BLaER1 treated with 17β-estradiol and CSF1 and Interleukin-3, amounts not matched to agents 10 nM and 100 nM (cell line): ENCODE results near the gene CBLC.

Source experiments
- H3K27ac ChIP-seq, 11 experiments: shearing (Covaris generic); formaldehyde crosslinking; 2 replicates each; pipeline ENCODE4 v1.8.1; 2022
- H3K27me3 ChIP-seq, 11 experiments: shearing (Covaris generic); formaldehyde crosslinking; 2 replicates each; pipeline ENCODE4 v1.8.1; 2022
- H3K36me3 ChIP-seq, 11 experiments: shearing (Covaris generic); formaldehyde crosslinking; 2 replicates each; pipeline ENCODE4 v1.8.1; 2022
- H3K4me1 ChIP-seq, 10 experiments: shearing (Covaris generic); formaldehyde crosslinking; 2 replicates each; pipeline ENCODE4 v1.8.1; 2022
- H3K4me2 ChIP-seq, 11 experiments: shearing (Covaris generic); formaldehyde crosslinking; 2 replicates each; pipeline ENCODE4 v1.8.1; 2022
- H3K4me3 ChIP-seq, 10 experiments: shearing (Covaris generic); formaldehyde crosslinking; 2 replicates each; pipeline ENCODE4 v1.8.1; 2022
- H3K9ac ChIP-seq, 11 experiments: shearing (Covaris generic); formaldehyde crosslinking; 2 replicates each; pipeline ENCODE4 v1.8.1; 2022
- H3K9me3 ChIP-seq, 11 experiments: shearing (Covaris generic); formaldehyde crosslinking; replicated peaks in 1 of 11; 2 replicates each; pipeline ENCODE4 v1.8.1; 2022
- H4K20me1 ChIP-seq, 11 experiments: shearing (Covaris generic); formaldehyde crosslinking; 2 replicates each; pipeline ENCODE4 v1.8.1; 2022
- Cebpa-rat ChIP-seq, 11 experiments: shearing (Covaris generic); IDR thresholded peaks; 2 replicates each; pipeline ENCODE4 v1.8.1; 2022

CBLC gene

DNA sequence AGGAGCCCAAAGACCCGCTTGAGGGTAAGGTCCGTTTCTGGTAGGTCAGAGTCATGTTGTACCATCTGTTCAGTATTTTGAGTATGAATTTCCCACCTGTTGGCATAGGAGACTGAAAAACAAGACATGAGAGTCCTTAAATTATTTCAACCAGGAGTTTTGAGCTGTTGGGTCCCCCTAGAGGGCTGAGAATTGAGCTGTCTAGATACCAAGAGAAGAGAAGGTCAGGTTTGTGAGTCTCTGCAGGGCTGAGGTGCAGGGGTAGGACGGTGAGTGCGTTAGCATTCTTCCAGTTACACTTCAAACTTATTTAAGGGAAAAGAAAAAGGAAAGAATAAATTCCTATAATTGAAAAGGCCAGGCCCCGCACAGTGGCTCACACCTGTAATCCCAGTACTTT is 5.0 kb downstream of the CBLC start:
- no peaks in the 10 kb centered on the region for H3K9me3 ChIP-seq
- H4K20me1 ChIP-seq = no peaks in the 10 kb centered on the region
- no peak for TF ChIP-seq Cebpa-rat (IDR thresholded peaks at IDR 0.05)
- peaks cover 5 to 14% (median 11%) of the 10 kb centered on the region in 10 experiments; a peak in 18 of 20 replicates for H3K4me1 ChIP-seq
- H3K4me2 ChIP-seq = no peak overlapping the region
- no peak overlapping the region for H3K9ac ChIP-seq
- no peak overlapping the region for H3K4me3 ChIP-seq
- H3K27ac ChIP-seq = no peak overlapping the region
- no peaks in the 10 kb centered on the region for H3K27me3 ChIP-seq
- H3K36me3 ChIP-seq = no peaks in the 10 kb centered on the region

DNA sequence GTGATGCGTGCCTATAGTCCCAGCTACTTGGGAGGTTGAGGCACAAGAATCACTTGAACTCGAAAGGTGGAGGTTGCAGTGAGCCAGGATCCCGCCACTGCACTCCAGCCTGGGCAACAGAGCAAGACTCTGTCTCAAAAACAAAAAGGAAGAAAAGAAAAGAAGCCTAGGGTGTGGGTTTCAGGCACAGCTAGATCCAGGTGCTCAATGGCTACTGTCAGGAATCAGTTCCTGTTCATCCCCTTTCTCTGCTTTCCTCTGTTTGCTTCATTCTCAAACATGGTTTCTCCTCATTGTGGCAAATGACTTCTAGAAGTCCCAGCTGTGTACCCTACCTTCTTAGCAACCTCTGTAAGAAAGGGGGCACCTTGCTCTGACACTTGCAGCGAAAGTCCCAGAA is 5.9 kb downstream of the CBLC start:
- H3K4me2 ChIP-seq = peak overlapping the region in 8 of 11 experiments; percentile 48 to 89 (median 65); a peak in 8 of 22 replicates
- no peaks in the 10 kb centered on the region for H4K20me1 ChIP-seq
- H3K9me3 ChIP-seq = no peaks in the 10 kb centered on the region
- H3K36me3 ChIP-seq = no peaks in the 10 kb centered on the region
- no peak for TF ChIP-seq Cebpa-rat (IDR thresholded peaks at IDR 0.05)
- no peak overlapping the region for H3K27ac ChIP-seq
- no peak overlapping the region for H3K4me3 ChIP-seq
- H3K9ac ChIP-seq = no peak overlapping the region
- H3K27me3 ChIP-seq = no peaks in the 10 kb centered on the region
- peaks cover 5 to 14% (median 11%) of the 10 kb centered on the region in 10 experiments; a peak in 18 of 20 replicates for H3K4me1 ChIP-seq

DNA sequence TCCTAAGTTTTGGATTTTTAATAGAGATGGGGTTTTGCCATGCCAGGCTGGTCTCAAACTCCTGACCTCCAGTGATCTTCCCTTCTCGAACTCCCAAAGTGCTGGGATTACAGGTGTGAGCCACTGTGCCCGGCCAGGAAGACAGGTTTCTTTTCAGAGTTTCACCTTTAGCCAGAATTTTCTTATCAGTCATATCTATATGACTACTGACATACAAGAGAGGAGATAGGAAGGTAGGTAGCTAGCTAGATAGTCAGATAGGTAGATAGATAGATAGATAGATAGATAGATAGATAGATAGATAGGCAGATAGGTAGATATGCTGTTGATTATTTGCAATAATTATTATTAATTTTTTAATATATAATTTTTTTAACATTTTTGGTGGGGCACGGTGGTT is 7.6 kb downstream of the CBLC start:
- Histone ChIP-seq H3K27me3 (no peaks in the 10 kb centered on the region), H3K36me3 (no peaks in the 10 kb centered on the region), H3K9ac (no peak overlapping the region), H4K20me1 (no peaks in the 10 kb centered on the region), H3K4me2 (no peak overlapping the region), H3K4me1 (peaks cover 5 to 16% (median 12%) of the 10 kb centered on the region in 10 experiments; a peak in 18 of 20 replicates), H3K4me3 (no peak overlapping the region), H3K9me3 (no peaks in the 10 kb centered on the region), H3K27ac (no peak overlapping the region)
- TF ChIP-seq Cebpa-rat (IDR thresholded peaks at IDR 0.05) = no peak

DNA sequence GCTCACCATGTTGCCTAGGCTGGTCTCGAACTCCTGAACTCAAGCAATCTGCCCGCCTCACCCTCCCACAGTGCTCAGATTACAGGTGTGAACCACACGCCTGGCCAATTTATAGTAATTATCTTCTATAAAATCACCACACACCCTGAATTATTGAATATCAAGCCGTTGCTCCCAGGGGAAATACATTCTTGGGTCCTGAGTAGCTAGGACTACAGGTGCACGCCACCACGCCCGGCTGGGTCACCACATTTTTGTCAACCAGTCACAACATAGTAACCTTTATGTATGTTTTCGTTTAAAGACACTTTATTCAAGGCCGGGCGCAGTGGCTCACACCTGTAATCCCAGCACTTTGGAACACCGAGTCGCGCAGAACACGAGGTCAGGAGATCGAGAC is 8.3 kb downstream of the CBLC start:
- H3K9me3 ChIP-seq = no peaks in the 10 kb centered on the region
- H4K20me1 ChIP-seq = no peaks in the 10 kb centered on the region
- no peak overlapping the region for H3K27ac ChIP-seq
- TF ChIP-seq Cebpa-rat (IDR thresholded peaks at IDR 0.05) = no peak
- no peak overlapping the region for H3K9ac ChIP-seq
- H3K36me3 ChIP-seq = no peaks in the 10 kb centered on the region
- H3K4me2 ChIP-seq = no peak overlapping the region
- H3K27me3 ChIP-seq = no peaks in the 10 kb centered on the region
- H3K4me3 ChIP-seq = no peak overlapping the region
- H3K4me1 ChIP-seq = peaks cover 5 to 18% (median 12%) of the 10 kb centered on the region in 10 experiments; a peak in 18 of 20 replicates

DNA sequence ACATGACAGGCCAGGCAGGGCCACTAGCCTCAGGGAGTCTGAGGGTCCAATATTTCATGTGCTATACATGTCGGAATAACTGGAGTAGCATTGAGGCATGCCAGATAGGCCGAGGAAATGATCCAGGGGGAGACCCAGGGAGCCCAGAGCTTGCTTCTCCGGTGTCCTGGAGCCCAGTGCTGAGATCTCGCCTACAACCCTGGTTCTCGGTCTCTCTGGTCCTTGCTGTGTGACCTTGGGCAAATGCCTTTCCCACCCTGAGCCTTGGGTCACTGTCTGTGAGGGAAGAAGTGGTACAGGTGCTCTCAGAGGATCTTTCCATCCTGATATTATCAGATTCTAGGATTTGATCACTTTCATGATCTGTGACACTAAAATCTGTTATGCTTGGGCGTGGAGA is 11.3 kb downstream of the CBLC start:
- H3K4me1 ChIP-seq = peaks cover 15 to 32% (median 28%) of the 10 kb centered on the region in 10 experiments
- no peak overlapping the region for H3K4me2 ChIP-seq
- no peak for TF ChIP-seq Cebpa-rat (IDR thresholded peaks at IDR 0.05)
- H3K9ac ChIP-seq = no peak overlapping the region
- H3K27me3 ChIP-seq = peaks cover 0 to 18% (median 0%) of the 10 kb centered on the region in 11 experiments; a peak in 7 of 22 replicates
- no peaks in the 10 kb centered on the region for H4K20me1 ChIP-seq
- H3K9me3 ChIP-seq = no peaks in the 10 kb centered on the region
- no peak overlapping the region for H3K4me3 ChIP-seq
- no peaks in the 10 kb centered on the region for H3K36me3 ChIP-seq
- no peak overlapping the region for H3K27ac ChIP-seq

DNA sequence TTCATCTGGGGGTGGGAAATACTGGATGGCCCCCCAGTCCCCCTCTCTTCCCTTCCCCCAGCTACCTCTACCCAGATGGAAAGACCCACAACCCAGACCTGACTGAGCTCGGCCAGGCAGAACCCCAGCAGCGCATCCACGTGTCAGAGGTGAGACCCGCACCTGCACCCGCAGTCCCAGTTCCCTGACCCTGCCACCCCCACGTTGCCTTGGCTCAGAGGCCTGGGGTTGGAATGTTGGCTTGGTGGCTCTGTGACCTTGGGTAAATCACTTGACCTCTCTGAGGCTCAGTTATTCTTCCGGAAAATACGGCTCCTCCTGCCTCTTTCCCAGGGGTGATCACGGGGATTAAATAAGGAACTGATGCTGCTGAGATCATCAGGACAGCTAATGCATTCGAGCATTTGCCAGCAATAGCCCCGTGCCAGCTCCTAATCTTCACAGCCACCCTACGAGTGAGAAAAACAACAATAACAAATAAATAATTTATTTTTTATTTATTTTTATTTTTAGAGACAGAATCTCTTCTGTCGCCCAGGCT is 12.3 kb downstream of the CBLC start:
- no peaks in the 10 kb centered on the region; a peak in 2 of 22 replicates for H3K9me3 ChIP-seq
- H3K27ac ChIP-seq = no peak overlapping the region
- no peaks in the 10 kb centered on the region for H4K20me1 ChIP-seq
- no peak overlapping the region for H3K9ac ChIP-seq
- no peak for TF ChIP-seq Cebpa-rat (IDR thresholded peaks at IDR 0.05)
- no peak overlapping the region for H3K4me3 ChIP-seq
- peaks cover 8 to 34% (median 29%) of the 10 kb centered on the region in 10 experiments for H3K4me1 ChIP-seq
- H3K4me2 ChIP-seq = peak overlapping the region in 1 of 11 experiments; percentile 26; a peak in 1 of 22 replicates
- peaks cover 0 to 18% (median 0%) of the 10 kb centered on the region in 11 experiments; a peak in 7 of 22 replicates for H3K27me3 ChIP-seq
- no peaks in the 10 kb centered on the region for H3K36me3 ChIP-seq

DNA sequence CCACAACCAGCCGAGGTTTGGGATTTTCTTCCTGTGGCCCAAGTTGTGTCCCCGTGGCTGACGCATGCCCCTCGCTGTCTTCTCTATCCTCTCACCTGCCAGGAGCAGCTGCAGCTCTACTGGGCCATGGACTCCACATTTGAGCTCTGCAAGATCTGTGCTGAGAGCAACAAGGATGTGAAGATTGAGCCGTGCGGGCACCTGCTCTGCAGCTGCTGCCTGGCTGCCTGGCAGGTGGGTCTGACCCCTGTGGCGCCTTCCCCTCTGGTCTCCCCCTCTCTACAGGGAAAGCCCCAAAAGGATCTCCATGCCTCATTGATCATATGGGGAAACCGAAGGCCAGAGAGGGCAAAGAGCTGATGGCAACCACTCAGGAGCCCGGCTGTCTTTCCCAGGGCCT is 14.6 kb downstream of the CBLC start:
- Histone ChIP-seq H3K36me3 (no peaks in the 10 kb centered on the region), H3K4me3 (no peak overlapping the region), H3K27ac (peak overlapping the region in 3 of 11 experiments; percentile 20 to 66 (median 59); a peak in 4 of 22 replicates), H3K9me3 (no peaks in the 10 kb centered on the region; a peak in 2 of 22 replicates), H3K4me1 (peaks cover 30 to 57% (median 51%) of the 10 kb centered on the region in 10 experiments), H4K20me1 (no peaks in the 10 kb centered on the region), H3K9ac (peak overlapping the region in 2 of 11 experiments; percentile 3 to 66; a peak in 1 of 22 replicates), H3K4me2 (peak overlapping the region in 9 of 11 experiments; percentile 54 to 93 (median 79); a peak in 18 of 22 replicates), H3K27me3 (peaks cover 0 to 18% (median 0%) of the 10 kb centered on the region in 11 experiments; a peak in 7 of 22 replicates)
- TF ChIP-seq Cebpa-rat (IDR thresholded peaks at IDR 0.05) = no peak

DNA sequence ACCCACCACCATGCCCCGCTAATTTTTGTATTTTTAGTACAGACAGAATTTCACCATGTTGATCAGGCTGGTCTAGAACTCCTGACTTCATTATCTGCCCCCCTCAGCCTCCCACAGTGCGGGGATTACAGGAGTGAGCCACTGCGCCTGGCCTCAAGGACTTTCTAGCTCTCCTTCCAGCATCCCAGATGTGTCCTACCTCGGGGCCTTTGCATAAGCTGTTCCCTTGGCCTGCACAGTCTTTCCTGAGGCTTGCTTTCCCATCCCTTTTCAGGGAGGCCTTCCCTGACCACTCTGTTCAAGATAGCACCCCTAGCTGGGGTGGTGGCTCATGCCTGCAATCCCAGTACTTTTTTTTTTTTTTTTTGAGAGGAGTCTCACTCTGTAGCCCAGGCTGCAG is 16.9 kb downstream of the CBLC start:
- Histone ChIP-seq H4K20me1 (no peaks in the 10 kb centered on the region), H3K4me3 (no peak overlapping the region), H3K4me2 (peak overlapping the region in 6 of 11 experiments; percentile 74 to 93 (median 80); a peak in 7 of 22 replicates), H3K9ac (no peak overlapping the region), H3K27ac (peak overlapping the region in 3 of 11 experiments; percentile 5 to 48 (median 9); a peak in 3 of 22 replicates), H3K27me3 (peaks cover 0 to 18% (median 0%) of the 10 kb centered on the region in 11 experiments; a peak in 7 of 22 replicates), H3K36me3 (no peaks in the 10 kb centered on the region), H3K4me1 (peaks cover 34 to 80% (median 75%) of the 10 kb centered on the region in 10 experiments), H3K9me3 (no peaks in the 10 kb centered on the region; a peak in 2 of 22 replicates)
- TF ChIP-seq Cebpa-rat (IDR thresholded peaks at IDR 0.05) = no peak

DNA sequence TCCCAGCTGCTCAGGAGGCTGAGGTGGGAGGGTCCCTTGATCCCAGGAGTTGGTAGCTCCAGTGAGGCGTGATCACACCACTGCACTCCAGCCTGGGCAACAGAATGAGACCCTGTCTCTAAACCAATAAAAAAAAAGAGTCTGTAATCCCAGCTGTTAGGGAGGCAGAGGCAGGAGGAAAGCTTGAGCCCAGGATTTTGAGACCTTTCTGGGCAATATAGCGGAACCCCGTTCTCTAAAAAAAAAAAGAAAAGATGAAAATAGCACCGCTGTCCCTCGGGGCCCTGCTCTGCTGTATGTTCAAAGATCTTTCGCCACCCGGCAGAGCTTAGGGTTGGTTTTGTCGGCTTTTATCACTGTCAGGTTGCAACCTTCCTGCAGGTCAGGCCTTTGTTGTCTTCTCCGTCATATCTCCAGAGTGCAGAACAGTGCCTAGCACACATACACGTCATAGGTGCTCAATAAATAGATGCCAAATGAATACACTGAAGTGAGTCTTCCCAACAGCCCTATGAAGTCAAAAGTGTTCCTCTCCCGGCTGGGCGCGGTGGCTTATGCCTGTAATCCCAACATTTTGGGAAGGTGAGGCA is 17.8 kb downstream of the CBLC start:
- Histone ChIP-seq H3K9me3 (no peaks in the 10 kb centered on the region; a peak in 2 of 22 replicates), H3K36me3 (no peaks in the 10 kb centered on the region), H3K27me3 (peaks cover 0 to 18% (median 0%) of the 10 kb centered on the region in 11 experiments; a peak in 7 of 22 replicates), H3K4me3 (no peak overlapping the region), H3K9ac (no peak overlapping the region; a peak in 1 of 22 replicates), H3K27ac (peak overlapping the region in 4 of 11 experiments; percentile 48 to 66 (median 62); a peak in 7 of 22 replicates), H3K4me1 (peaks cover 31 to 89% (median 83%) of the 10 kb centered on the region in 10 experiments), H4K20me1 (no peaks in the 10 kb centered on the region), H3K4me2 (peak overlapping the region; percentile 60 to 93 (median 77))
- TF ChIP-seq Cebpa-rat (IDR thresholded peaks at IDR 0.05) = peak in 2 of 11 experiments; percentile 11 to 28; a peak in 1 of 22 replicates
